Endothelial cell (in vitro differentiated cells): ENCODE data around the gene MAP4K3. TPM values are rescaled to one million over a fixed set of nuclear protein-coding genes. Genes with fewer than 3 reads are reported as not detected.

ENCODE experiments used
- DNase-seq: peaks from one replicate; pipeline ENCODE4 v3.0.0; 2021; ENCODE audit warnings: low spot score
- H3K27ac Mint-ChIP-seq: one replicate; pipeline ENCODE4 v1.8.0; 2021; ENCODE audit warnings: mixed read lengths, inconsistent platforms; ENCODE audit not compliant: unreplicated experiment
- H3K27me3 Mint-ChIP-seq: one replicate; pipeline ENCODE4 v1.8.0; 2021; ENCODE audit warnings: mild to moderate bottlenecking, moderate library complexity, mixed read lengths, inconsistent platforms; ENCODE audit not compliant: unreplicated experiment
- H3K36me3 Mint-ChIP-seq: one replicate; pipeline ENCODE4 v1.8.0; 2021; ENCODE audit warnings: mild to moderate bottlenecking, low read depth, mixed read lengths, inconsistent platforms; ENCODE audit not compliant: unreplicated experiment
- H3K4me1 Mint-ChIP-seq: one replicate; pipeline ENCODE4 v1.8.0; 2021; ENCODE audit warnings: mild to moderate bottlenecking, mixed read lengths, inconsistent platforms; ENCODE audit not compliant: unreplicated experiment
- H3K4me3 Mint-ChIP-seq: one replicate; pipeline ENCODE4 v1.8.0; 2021; ENCODE audit warnings: mild to moderate bottlenecking, mixed read lengths, inconsistent platforms; ENCODE audit not compliant: unreplicated experiment
- H3K9me3 Mint-ChIP-seq: one replicate; pipeline ENCODE4 v1.8.0; 2021; ENCODE audit warnings: mixed read lengths, inconsistent platforms; ENCODE audit not compliant: unreplicated experiment
- total RNA-seq: library from RNA; stranded (reverse); fragmentation: NEBNext Ultra II Directional; extraction: Animal tissue kit (Norgen Biotek cat#: 25700); gene quantifications from one replicate; pipeline ENCODE4 v1.2.1, GENCODE V29; 2021; ENCODE audit not compliant: unreplicated experiment
- TF ChIP-seq, protein P1 (sequence below): fragments of 200-600 bp; sonication (generic); IDR thresholded peaks from one replicate; pipeline ENCODE4 v1.5.0; 2021; ENCODE audit warnings: antibody characterized with exemption; ENCODE audit not compliant: unreplicated experiment

MAP4K3 gene
- total RNA-seq, 1 donor from 2014 or later = 51.1 TPM

GRCh38 chr2:39308778-39309177, 128.3 kb downstream of the MAP4K3 start:
- Mint-ChIP-seq H3K27me3 (peaks cover 2% of the 10 kb centered on the region), H3K4me3 (no peak overlapping the region), H3K4me1 (peaks cover 11% of the 10 kb centered on the region), H3K36me3 (peaks cover 10% of the 10 kb centered on the region), H3K27ac (no peak overlapping the region), H3K9me3 (no peaks in the 10 kb centered on the region)
- TF ChIP-seq, protein P1, sequence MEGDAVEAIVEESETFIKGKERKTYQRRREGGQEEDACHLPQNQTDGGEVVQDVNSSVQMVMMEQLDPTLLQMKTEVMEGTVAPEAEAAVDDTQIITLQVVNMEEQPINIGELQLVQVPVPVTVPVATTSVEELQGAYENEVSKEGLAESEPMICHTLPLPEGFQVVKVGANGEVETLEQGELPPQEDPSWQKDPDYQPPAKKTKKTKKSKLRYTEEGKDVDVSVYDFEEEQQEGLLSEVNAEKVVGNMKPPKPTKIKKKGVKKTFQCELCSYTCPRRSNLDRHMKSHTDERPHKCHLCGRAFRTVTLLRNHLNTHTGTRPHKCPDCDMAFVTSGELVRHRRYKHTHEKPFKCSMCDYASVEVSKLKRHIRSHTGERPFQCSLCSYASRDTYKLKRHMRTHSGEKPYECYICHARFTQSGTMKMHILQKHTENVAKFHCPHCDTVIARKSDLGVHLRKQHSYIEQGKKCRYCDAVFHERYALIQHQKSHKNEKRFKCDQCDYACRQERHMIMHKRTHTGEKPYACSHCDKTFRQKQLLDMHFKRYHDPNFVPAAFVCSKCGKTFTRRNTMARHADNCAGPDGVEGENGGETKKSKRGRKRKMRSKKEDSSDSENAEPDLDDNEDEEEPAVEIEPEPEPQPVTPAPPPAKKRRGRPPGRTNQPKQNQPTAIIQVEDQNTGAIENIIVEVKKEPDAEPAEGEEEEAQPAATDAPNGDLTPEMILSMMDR = no peak
- DNase-seq = no peak

DNA sequence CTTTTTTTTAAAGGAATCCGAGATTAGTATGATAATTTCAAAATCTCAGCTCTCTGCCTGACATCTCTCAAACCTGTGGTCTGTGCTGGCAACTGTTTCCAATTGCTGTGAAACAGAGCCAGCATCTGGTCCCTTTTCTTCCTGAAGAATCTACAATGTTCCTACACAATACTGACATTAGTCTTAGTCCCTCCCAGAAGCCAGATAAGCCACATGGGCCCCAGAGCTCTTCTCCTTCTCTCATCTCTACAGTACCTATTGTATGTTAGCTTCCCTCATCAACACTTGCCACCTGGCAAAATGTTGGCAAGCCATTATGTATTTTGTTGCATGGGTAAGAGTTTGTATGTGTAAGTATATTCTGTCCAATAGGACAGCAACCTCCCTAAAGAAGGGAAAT, 130.5 kb downstream of the MAP4K3 start:
- Mint-ChIP-seq H3K4me3 (no peak overlapping the region), H3K4me1 (peaks cover 7% of the 10 kb centered on the region), H3K9me3 (no peaks in the 10 kb centered on the region), H3K27me3 (no peaks in the 10 kb centered on the region), H3K36me3 (no peaks in the 10 kb centered on the region), H3K27ac (no peak overlapping the region)
- no peak for DNase-seq
- TF ChIP-seq, protein P1 = no peak

GRCh38 chr2:39304729-39305128, 132.4 kb downstream of the MAP4K3 start:
- Mint-ChIP-seq H3K4me1 (peaks cover 3% of the 10 kb centered on the region), H3K36me3 (no peaks in the 10 kb centered on the region), H3K9me3 (no peaks in the 10 kb centered on the region), H3K27me3 (no peaks in the 10 kb centered on the region), H3K4me3 (no peak overlapping the region), H3K27ac (no peak overlapping the region)
- DNase-seq = no peak
- TF ChIP-seq, protein P1 = no peak

GRCh38 chr2:39304200-39304599, 132.9 kb downstream of the MAP4K3 start:
- H3K4me1 Mint-ChIP-seq = peaks cover 3% of the 10 kb centered on the region
- no peaks in the 10 kb centered on the region for H3K27me3 Mint-ChIP-seq
- no peaks in the 10 kb centered on the region for H3K36me3 Mint-ChIP-seq
- no peak overlapping the region for H3K4me3 Mint-ChIP-seq
- TF ChIP-seq, protein P1 = no peak
- no peak overlapping the region for H3K27ac Mint-ChIP-seq
- no peak for DNase-seq
- H3K9me3 Mint-ChIP-seq = no peaks in the 10 kb centered on the region

DNA sequence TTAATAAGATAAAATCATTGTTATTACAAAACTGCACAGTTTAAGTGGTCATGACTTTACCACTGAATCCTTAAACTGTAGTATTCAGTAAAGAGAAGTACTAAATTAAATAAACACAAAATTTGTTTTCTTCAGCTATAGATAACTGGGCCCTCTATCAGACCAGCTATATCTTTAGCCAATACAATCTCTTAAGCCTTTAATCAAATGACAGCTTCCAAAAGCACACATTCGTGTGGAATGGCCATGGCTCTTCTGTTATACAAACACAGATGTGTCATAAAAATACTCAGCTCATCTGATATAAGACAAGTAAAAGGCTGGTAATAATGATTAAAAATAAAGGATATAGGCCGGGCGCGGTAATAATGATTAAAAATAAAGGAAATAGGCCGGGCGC, 135.7 kb downstream of the MAP4K3 start:
- DNase-seq = no peak
- Mint-ChIP-seq H3K27me3 (no peaks in the 10 kb centered on the region), H3K4me3 (no peak overlapping the region), H3K27ac (no peak overlapping the region), H3K36me3 (no peaks in the 10 kb centered on the region), H3K9me3 (no peaks in the 10 kb centered on the region), H3K4me1 (peaks cover 3% of the 10 kb centered on the region)
- TF ChIP-seq, protein P1 = no peak
